Keratinocyte (primary cell): ENCODE results near the gene S100A2.

Source experiments
- EZH2 ChIP-seq: IDR thresholded peaks from one replicate; pipeline ENCODE4 v1.6.1; 2012; ENCODE audit warnings: inconsistent platforms, mild to moderate bottlenecking, low read length, moderate library complexity
- TF ChIP-seq, protein P1 (sequence below), 3 experiments: IDR thresholded peaks in 1 of 3; conservative IDR thresholded peaks in 1 of 3; optimal IDR thresholded peaks in 1 of 3; 2 replicates in 2 of 3; 3 replicates in 1 of 3; pipeline versions ENCODE3 to v1.5.1; 2011; ENCODE audit warnings: low read length in 3 of 3, mild to moderate bottlenecking in 3 of 3, moderate library complexity in 2 of 3, control low read depth in 1 of 3, inconsistent platforms in 1 of 3; ENCODE audit not compliant: insufficient read depth in 2 of 3; ENCODE audit errors: extremely low read depth in 1 of 3

DNA sequence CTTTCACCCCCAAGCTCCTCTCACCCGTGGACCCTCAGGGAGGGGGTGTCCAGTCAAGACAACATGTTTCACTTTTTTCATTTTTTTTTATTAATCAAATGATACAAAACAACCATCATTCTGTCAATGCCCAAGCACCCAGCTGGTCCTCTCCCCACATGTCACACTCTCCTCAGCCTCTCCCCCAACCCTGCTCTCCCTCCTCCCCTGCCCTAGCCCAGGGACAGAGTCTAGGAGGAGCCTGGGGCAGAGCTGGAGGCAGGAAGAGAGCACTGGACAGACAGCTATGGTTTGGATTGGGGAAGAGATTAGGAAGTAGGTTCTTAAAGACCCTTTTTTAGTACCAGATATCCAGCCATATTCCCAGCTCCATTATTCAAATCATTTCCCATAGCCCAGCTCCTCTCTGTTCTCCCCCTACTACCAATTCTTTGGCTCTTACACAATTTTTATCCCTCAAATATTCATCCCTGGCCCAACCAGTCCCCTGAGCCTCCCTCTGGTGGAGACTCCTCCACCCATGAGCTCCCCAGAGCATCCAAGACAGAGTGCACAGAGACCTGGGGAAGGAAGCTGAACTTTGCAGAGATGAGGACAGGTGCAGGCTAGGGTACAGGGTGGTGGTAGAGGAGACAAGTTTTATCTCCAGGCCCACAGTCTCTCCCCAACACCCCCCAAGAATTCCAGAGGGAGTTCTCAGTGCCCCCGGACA, 48.7 kb upstream of the S100A2 start:
- TF ChIP-seq, protein P1, sequence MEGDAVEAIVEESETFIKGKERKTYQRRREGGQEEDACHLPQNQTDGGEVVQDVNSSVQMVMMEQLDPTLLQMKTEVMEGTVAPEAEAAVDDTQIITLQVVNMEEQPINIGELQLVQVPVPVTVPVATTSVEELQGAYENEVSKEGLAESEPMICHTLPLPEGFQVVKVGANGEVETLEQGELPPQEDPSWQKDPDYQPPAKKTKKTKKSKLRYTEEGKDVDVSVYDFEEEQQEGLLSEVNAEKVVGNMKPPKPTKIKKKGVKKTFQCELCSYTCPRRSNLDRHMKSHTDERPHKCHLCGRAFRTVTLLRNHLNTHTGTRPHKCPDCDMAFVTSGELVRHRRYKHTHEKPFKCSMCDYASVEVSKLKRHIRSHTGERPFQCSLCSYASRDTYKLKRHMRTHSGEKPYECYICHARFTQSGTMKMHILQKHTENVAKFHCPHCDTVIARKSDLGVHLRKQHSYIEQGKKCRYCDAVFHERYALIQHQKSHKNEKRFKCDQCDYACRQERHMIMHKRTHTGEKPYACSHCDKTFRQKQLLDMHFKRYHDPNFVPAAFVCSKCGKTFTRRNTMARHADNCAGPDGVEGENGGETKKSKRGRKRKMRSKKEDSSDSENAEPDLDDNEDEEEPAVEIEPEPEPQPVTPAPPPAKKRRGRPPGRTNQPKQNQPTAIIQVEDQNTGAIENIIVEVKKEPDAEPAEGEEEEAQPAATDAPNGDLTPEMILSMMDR (optimal IDR thresholded peaks at IDR 0.05 in 1 of 3, IDR thresholded peaks at IDR 0.05 in 1 of 3, conservative IDR thresholded peaks at IDR 0.05 in 1 of 3; ENCODE audit: extremely low read depth in 1 of 3, insufficient read depth in 2 of 3, low read length in 3 of 3): peak in 1 of 3 experiments; percentile 28
- no peak for TF ChIP-seq EZH2
